Lung microvascular endothelial cell (primary cell): ENCODE results near the gene TSSK3. TPM values are rescaled to one million over a fixed set of nuclear protein-coding genes. Genes with fewer than 3 reads are reported as not detected.
A peak's percentile ranks its signal among the peaks of the same experiment; 100 is the strongest.
"Not testable (repeated sequence)": the region's sequence is repeated elsewhere in the genome, so short reads cannot be mapped to it uniquely, and the experiment has no call there.

Experiments used
- DNase-seq, 2 donors: peaks; one replicate each; pipeline versions ENCODE4 v3.0.0 to v3.0.0-alpha.2; 2010; ENCODE audit warnings: low read depth in 2 of 2
- total RNA-seq: library from RNA; depleted of rRNA; stranded (reverse); fragments of >200 nt; gene quantifications from 2 replicates; pipeline ENCODE4 v1.2.1, GENCODE V29; 2014

The TSSK3 gene
- total RNA-seq, 1 donor from 2014 or later, result not detected

DNA sequence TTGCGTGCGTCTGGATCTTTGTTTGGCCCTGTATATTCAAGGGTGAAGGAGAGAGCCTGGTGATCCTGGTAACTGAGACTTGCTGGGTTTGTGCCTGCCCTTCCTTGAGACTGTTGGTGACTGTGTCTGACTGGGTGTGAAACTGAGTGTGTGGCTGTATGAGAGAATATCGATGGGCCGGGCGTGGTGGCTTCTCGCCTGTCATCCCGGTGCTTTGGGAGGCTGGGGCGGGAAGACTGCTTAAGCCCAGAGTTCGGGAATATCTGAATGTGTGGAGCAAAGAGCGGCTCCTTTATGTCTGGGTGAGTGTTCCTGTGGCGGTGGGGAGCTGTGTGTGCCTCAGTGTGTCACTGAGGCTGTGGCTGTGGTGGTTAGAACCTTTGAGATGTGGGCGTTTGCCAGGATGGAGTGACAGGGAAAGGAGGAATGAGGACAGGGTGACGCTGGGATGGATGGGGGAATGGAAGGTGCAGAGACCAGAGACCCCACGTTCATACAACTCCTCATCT, 23.6 kb upstream of the TSSK3 start:
- DNase-seq, result no peak

GRCh38 chr1:32339363-32339978, 22.9 kb upstream of the TSSK3 start:
- DNase-seq, result peak in 1 of 2 donors; percentile 60

DNA sequence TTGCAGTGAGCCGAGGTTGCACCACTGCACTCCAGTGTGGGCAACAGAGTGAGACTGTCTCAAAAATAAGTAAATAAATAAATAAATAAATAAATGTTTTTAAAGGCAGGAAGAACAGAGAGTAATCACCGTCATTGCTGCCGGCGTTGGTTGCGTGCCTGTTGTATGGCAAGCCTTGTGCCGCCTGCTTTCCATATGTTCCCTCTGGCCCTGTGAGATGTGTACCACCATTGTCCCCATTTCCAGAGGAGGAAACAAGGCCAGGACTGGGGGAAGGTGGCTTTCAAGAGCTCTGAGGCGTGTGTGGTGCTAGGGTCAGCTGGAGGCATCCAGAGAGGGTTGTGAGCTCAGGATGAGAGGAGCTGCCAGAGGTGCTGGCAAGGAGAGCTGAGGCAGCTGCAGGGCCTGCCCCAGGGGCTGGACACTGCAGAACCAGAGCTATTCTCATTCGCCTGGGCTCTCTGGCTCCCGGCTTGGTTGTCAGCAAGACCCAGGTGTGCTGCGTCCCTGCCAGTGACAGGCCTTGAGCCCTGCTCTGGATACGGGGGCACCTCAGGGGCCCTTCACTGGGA, 21.1 kb upstream of the TSSK3 start:
- DNase-seq, result no peak

- no peak for DNase-seq
Measured at GRCh38 chr1:32341971-32342370, 20.4 kb upstream of the TSSK3 start.

- DNase-seq, result no peak
Measured at GRCh38 chr1:32342704-32343103, 19.6 kb upstream of the TSSK3 start.

GRCh38 chr1:32345289-32345827, 17.0 kb upstream of the TSSK3 start:
- DNase-seq, result peak; percentile 63 to 80

- no peak for DNase-seq
Measured at GRCh38 chr1:32346532-32347157, 15.7 kb upstream of the TSSK3 start.

DNA sequence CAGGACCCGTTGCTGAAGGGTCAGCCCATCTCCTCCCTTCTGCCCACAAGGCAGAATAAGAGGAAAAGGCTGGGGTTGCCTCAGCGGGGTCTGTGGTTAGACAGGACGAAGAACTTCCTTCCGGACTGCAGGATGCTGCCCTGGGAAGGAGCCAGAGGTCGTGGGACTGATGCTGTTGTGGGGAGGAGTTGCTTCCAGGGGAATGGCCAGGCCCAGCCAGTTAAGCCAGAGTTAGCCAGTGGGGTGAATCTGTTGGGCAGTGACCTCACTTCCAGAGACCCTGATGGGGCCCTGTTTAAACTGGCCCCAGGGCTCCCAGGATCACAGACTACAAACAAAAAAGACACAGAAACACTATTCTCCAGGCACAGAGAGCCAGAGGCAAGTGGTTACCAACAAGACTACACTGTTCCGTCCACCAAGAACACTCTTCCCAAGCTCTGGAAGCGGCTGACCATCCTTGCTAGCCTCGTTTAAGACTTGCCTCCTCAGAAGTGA, 13.1 kb upstream of the TSSK3 start:
- DNase-seq, result peak; percentile 95 to 97

GRCh38 chr1:32350785-32351398, 11.4 kb upstream of the TSSK3 start:
- peak; percentile 66 to 86 for DNase-seq

DNA sequence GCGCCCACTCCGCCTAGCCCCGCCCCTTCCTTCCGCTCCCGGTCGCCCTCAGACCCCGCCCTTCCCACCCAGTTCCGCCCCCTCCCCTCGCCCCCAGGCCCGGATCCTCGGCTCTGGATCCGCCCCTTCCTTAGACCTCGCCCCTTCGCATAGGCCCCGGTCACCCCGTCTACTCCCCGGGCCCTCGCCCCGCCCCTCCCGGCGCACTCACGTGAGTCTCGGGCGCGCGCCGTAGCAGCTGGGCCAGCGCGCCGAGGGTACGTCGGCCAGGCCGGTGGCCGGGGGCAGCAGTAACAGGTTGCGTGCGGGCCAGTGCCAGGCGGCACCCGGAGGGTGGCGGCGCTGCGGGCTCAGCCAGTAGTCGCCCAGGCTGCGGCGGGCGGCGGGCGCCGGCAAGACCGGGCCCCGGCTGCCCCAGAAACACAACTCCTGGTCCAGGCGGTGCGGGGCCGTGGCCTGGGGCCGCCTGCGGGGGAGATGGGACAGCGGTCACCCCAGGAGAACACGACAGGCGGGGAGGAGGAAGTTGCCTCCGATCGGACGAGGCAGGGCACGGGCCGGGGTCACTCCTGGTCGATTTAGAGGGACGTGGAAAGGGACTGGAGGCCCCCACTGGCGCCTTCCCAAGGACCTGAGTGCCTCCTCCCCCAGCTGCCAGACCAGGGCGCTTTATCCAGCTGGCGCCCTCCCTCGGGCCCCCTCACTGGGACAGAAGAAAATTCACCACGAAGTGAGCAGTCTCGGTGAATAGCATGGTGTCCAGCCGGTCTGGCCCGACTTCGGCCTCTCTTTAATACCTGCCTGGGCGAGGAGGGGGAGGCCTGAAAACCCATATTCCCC, 10.7 kb upstream of the TSSK3 start:
- peak; percentile 87 to 90 for DNase-seq

- DNase-seq, result no peak
Measured at GRCh38 chr1:32352239-32352745, 10.0 kb upstream of the TSSK3 start.

DNA sequence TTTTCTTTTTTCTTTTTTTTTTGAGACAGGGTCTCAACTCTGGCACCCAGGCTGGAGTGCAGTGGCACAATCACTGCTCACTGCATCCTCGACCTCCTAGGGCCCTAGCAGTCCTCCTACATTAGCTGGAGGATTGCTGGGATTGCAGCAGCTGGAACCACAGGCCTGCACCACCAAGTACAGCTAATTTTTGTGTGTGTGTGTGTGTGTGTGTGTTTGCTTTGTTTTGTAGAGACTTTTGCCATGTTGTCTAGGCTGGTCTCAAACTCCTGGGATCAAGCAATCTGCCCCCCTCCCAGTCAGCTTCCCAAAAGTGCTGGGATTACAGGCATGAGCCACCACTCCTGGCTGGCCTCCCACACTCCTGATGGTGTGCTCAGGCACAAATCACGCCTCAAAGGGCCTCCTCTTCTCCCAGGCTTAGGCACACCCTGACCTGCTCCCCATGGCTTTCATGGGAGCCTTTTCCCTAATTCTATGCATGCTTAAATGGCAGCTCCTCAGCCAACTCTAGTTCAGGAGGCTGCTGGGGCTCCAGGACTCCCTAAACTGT, 9.4 kb upstream of the TSSK3 start:
- DNase-seq, result no peak

DNA sequence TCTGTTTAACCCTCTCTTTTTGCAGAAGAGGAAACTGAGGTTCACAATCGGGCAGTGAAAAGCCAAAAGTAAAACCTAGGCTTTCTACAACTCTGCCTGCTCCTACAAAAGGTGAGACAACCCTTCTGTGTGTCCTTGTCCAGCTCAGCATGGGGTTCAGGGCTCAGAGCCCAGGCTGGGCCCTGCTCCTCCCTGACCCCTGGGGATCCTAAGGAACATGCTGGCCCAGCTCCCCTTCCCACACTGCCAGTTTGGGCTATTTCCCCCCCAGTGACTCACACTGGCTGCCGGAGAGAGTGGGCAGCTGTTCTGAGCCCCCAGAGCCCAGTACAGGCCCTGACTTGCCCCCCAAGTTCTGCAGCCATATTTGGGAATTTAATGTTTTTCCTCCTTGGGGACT, 8.9 kb upstream of the TSSK3 start:
- DNase-seq, result no peak

DNA sequence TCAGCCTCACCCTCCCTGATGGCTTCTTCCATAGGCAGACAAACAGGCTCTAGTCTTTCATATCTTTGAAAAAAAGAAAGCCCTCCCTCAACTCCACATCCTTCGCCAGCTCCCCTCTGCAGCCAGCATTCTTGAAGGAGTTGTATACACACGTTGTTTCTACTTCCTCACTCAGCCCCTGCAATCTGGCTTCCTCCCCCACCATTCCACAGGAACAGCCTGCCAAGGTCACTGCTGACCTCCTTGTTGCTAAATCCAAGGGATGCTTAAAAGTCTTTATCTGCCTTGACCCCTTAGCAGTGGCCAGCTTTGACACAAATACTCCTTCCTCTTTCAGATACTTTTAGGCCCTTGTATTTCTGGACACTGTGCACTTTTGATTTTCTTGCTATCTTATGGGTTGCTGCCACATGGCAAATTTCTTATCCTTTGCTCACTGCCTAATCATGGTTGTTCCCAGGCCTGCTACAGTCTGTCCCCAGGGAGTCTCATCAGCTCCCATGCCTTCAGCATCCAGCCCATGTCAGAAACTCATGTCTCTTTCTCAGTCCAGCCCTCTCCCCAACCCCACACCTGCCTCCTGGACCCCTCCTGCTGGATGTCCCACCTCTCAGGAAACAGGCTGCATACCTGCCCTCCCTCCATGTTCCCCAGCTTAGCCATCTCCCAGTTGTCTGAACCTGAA, 8.3 kb upstream of the TSSK3 start:
- DNase-seq, result no peak

DNA sequence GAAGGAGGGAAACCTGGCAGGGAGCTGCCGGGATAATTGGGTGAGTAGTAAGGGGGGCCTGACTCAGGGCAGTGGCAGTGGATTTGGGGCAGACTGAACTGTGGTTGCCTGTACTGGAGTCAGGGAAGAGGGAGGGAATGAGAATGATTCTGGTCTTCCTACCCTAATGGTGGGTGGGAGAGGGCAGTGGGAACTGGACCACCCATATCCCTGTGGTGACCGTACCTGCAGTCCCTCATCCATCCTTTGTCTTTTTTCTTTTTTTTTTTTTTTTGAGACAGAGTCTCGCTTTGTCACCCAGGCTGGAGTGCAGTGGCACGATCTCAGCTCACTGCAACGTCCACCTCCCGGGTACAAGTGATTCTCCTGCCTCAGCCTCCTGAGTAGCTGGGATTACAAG, 6.6 kb upstream of the TSSK3 start:
- not testable (repeated sequence) for DNase-seq

DNA sequence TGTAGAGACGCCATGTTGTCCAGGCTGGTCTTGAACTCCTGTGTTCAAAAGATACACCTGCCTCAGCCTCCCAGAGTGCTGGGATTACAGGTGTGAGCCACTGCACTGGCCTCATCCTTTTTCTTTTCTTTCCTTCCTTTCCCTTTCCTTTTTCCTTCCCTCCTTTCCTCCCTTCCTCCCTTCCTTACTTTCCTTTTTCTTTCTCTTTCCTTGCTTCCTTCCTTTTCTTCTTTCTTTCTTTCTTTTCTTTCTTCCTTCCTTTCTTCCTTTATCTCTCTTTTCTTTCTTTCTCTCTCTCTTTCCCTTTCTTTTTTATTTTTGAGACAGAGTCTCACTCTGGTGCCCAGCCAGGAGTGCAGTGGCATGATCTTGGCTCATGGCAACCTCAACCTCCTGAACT, 5.9 kb upstream of the TSSK3 start:
- DNase-seq, result no peak

GRCh38 chr1:32357614-32358013, 4.7 kb upstream of the TSSK3 start:
- DNase-seq, result no peak

DNA sequence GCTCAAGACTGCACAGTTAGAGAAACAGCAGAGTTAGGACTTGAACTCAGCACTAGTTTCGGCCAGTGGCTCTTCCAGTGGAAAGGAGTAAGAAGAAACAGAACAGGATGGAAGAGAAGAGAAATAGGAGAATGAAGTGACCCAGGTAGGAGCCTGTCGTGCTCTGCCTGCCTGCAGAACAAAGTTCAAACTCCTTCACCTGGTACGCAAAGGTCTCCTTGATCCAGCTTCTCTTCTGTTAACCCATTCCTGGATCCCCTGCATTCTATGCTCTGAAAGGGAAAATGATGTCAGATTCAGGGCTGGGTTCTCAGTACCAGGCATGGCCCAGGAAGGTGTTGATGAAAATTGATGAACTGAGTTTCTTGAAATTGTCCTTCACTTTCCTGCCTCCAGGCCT, 3.9 kb upstream of the TSSK3 start:
- DNase-seq, result no peak

DNA sequence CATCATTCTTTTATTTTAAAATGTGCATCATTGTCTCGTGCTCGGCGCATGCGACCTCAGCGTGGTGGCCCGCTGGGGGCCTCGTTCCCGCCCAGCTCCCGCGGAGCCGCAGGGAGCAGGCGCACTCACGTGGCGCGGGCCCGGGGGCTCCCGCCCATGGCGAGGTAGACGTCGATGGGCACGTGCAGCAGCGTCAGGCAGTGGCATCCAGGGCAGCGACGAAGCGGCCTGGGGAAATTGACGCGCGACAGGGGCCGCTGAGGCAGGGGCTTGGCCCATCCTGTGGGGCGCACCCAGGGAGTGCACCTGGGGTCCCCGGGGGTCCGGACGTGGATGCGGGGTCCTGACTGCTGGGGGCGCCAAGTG, 1.0 kb upstream of the TSSK3 start:
- DNase-seq, result no peak
